Tibial artery (tissue), 4 donors: ENCODE data around the gene IFNK.

Source experiments
- DNase-seq, 2 donors: peaks; one replicate each; pipeline ENCODE4 v3.0.0-alpha.2; 2019
- H3K27ac ChIP-seq, 2 donors: fragments of 200-600 bp; sonication (generic) in 1 of 2; 1 replicate in 1 of 2; 2 replicates in 1 of 2; pipeline ENCODE4 v1.5.1; 2018 to 2019; ENCODE audit warnings: mild to moderate bottlenecking in 1 of 2
- H3K27me3 ChIP-seq, 2 donors: fragments of 200-600 bp; sonication (generic) in 1 of 2; one replicate each; pipeline versions ENCODE4 v1.5.1 to v1.6.0; 2016 to 2019
- H3K36me3 ChIP-seq, 3 donors: fragments of 200-600 bp; sonication (generic) in 2 of 3; one replicate each; pipeline ENCODE4 v1.5.1; 2016 to 2019; ENCODE audit warnings: mild to moderate bottlenecking in 2 of 3
- H3K4me1 ChIP-seq, 4 donors: fragments of 200-600 bp; sonication (generic) in 2 of 4; 1 replicate in 3 of 4; 2 replicates in 1 of 4; pipeline ENCODE4 v1.5.1; 2016 to 2019
- H3K4me3 ChIP-seq, 2 donors: fragments of 200-600 bp; sonication (generic) in 1 of 2; 1 replicate in 1 of 2; 2 replicates in 1 of 2; pipeline ENCODE4 v1.5.1; 2018 to 2019; ENCODE audit warnings: mild to moderate bottlenecking in 2 of 2
- H3K9me3 ChIP-seq, 3 donors: fragments of 200-600 bp; sonication (generic) in 1 of 3; one replicate each; pipeline ENCODE4 v1.5.1; 2016 to 2019
- CTCF ChIP-seq, 2 experiments: fragments of 200-600 bp in 1 of 2; fragments of 450-650 bp in 1 of 2; IDR thresholded peaks; one replicate each; pipeline ENCODE4 v1.5.1; 2017 to 2019; ENCODE audit warnings: antibody characterized with exemption in 2 of 2, mild to moderate bottlenecking in 1 of 2, moderate library complexity in 1 of 2
- intact Hi-C: fragments of 100-400 bp; cut with DNase I; formaldehyde crosslinking; loops from one replicate; pipeline ENCODE4 v1.15.0; 2023; ENCODE audit warnings: low total_unique reads

Gene IFNK

GRCh38 chr9:27545471-27545870 lies 21.4 kb downstream of the IFNK start:
- no peak for DNase-seq
- H3K4me1 ChIP-seq = peaks cover 0 to 27% (median 14%) of the 10 kb centered on the region in 4 donors
- no peaks in the 10 kb centered on the region for H3K27me3 ChIP-seq
- no peak for TF ChIP-seq CTCF (IDR thresholded peaks at IDR 0.05)
- no peak overlapping the region for H3K27ac ChIP-seq
- peaks cover 8 to 20% (median 10%) of the 10 kb centered on the region in 3 donors for H3K36me3 ChIP-seq
- intact Hi-C loops = no loop called here
- no peaks in the 10 kb centered on the region for H3K9me3 ChIP-seq
- H3K4me3 ChIP-seq = no peak overlapping the region

- TF ChIP-seq CTCF (IDR thresholded peaks at IDR 0.05) = peak; percentile 41 to 72
- intact Hi-C loops = loop anchor here (2.0 kb wide), 1 partner anchor 215 kb away; no protein-coding TSS in a partner anchor
- no peak overlapping the region for H3K27ac ChIP-seq
Observed at GRCh38 chr9:27548055-27548741, 24.1 kb downstream of the IFNK start.

GRCh38 chr9:27549196-27549755 lies 25.2 kb downstream of the IFNK start:
- intact Hi-C loops = loop anchor here (2.0 kb wide), 1 partner anchor 216 kb away; no protein-coding TSS in a partner anchor
- TF ChIP-seq CTCF (IDR thresholded peaks at IDR 0.05) = no peak

More at GRCh38 chr9:27548055-27548741, 24.1 kb downstream of the IFNK start:
- H3K36me3 ChIP-seq = peaks cover 10 to 33% (median 29%) of the 10 kb centered on the region in 3 donors
- DNase-seq = no peak
- H3K4me1 ChIP-seq = peaks cover 0 to 4% (median 0%) of the 10 kb centered on the region in 4 donors
- H3K9me3 ChIP-seq = no peaks in the 10 kb centered on the region
- H3K27me3 ChIP-seq = no peaks in the 10 kb centered on the region
- H3K4me3 ChIP-seq = no peak overlapping the region

GRCh38 chr9:27554712-27555111 lies 30.6 kb downstream of the IFNK start:
- intact Hi-C loops = no loop called here
- H3K9me3 ChIP-seq = no peaks in the 10 kb centered on the region
- no peak for TF ChIP-seq CTCF (IDR thresholded peaks at IDR 0.05)
- DNase-seq = no peak
- no peaks in the 10 kb centered on the region for H3K4me1 ChIP-seq
- H3K27me3 ChIP-seq = no peaks in the 10 kb centered on the region
- H3K4me3 ChIP-seq = no peak overlapping the region
- peaks cover 47 to 62% (median 50%) of the 10 kb centered on the region in 3 donors for H3K36me3 ChIP-seq
- H3K27ac ChIP-seq = no peak overlapping the region

More at GRCh38 chr9:27549196-27549755, 25.2 kb downstream of the IFNK start:
- Histone ChIP-seq H3K4me3 (no peak overlapping the region), H3K27me3 (no peaks in the 10 kb centered on the region), H3K27ac (no peak overlapping the region), H3K4me1 (peaks cover 0 to 4% (median 0%) of the 10 kb centered on the region in 4 donors), H3K9me3 (no peaks in the 10 kb centered on the region), H3K36me3 (peaks cover 12 to 36% (median 31%) of the 10 kb centered on the region in 3 donors)
- DNase-seq = no peak

- H3K36me3 ChIP-seq = peaks cover 43 to 64% (median 54%) of the 10 kb centered on the region in 3 donors
- intact Hi-C loops = no loop called here
- H3K9me3 ChIP-seq = no peaks in the 10 kb centered on the region
- no peak for DNase-seq
- H3K4me3 ChIP-seq = no peak overlapping the region
- no peaks in the 10 kb centered on the region for H3K27me3 ChIP-seq
- H3K27ac ChIP-seq = no peak overlapping the region
- TF ChIP-seq CTCF (IDR thresholded peaks at IDR 0.05) = no peak
- no peaks in the 10 kb centered on the region for H3K4me1 ChIP-seq
Observed at GRCh38 chr9:27556470-27556869, 32.4 kb downstream of the IFNK start.
